ENCODE results near the gene RFC3.
A peak's percentile ranks its signal among the peaks of the same experiment; 100 is the strongest.

The RFC3 gene, protein sequence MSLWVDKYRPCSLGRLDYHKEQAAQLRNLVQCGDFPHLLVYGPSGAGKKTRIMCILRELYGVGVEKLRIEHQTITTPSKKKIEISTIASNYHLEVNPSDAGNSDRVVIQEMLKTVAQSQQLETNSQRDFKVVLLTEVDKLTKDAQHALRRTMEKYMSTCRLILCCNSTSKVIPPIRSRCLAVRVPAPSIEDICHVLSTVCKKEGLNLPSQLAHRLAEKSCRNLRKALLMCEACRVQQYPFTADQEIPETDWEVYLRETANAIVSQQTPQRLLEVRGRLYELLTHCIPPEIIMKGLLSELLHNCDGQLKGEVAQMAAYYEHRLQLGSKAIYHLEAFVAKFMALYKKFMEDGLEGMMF

DNA sequence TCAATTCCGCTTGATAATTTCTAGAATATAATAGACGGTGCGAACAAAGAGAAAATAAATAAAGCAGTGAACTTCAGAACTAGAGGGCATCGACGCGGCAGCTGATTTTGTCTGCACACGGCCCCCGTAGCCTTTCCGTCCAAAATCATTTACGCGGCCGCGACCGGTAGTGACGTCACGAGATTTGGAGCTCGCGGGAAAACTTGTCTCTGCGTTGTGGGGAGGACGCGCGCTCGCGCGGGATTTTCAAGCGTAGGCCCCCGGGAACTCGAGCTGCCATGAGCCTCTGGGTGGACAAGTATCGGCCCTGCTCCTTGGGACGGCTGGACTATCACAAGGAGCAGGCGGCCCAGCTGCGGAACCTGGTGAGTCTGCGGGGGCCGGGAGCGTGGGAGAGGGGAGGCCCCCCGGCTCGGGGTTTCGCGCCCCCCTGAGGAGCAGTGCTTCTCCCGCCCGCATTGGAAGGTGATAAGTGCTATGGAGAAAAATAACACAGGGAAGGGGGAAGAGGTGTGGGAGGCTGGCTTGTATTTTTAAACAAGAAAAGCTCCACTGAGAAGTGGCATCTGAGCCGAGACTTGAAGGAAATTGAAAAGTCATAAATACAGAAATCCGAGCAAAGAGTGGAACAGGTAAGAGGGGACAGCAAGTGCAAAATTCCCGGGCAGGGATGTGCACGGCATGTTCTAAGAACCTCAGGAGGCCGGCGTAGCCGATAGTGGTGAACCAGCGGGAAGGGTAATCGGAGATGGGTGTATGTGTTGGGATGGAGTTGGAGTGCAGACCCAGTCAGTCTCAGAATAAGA lies at the start of gene RFC3:
Gene RFC3 (plus strand): TSS at position 249 of the 806 bp plus-strand sequence. CDS start 30 bp downstream, at position 279.
- peaks cover 10 to 29% of the 10 kb centered on the region in 2 experiments; a peak in 2 of 3 replicates for H3K36me3 ChIP-seq (ENCODE audit: control insufficient read depth in 2 of 2, insufficient read depth in 1 of 2, low read length in 2 of 2)
- peak within 1 kb of the TSS; percentile 71 for H3K4me3 ChIP-seq (ENCODE audit: low read depth, low read length)
- peak within 1 kb of the TSS; percentile 84 for H3K27ac ChIP-seq (ENCODE audit: extremely low read depth, low read depth, low read length)
- ChIA-PET CTCF (interaction anchor here (0.6 kb wide), 1 partner anchor 34 kb away, joined by 3 read pairs; no protein-coding TSS in a partner anchor), POLR2A (no interaction called here)
- no peaks in the 10 kb centered on the region for H3K9me3 ChIP-seq (ENCODE audit: control insufficient read depth, insufficient read depth, low read depth, low read length)
- no peaks in the 10 kb centered on the region for H3K4me1 ChIP-seq (ENCODE audit: control insufficient read depth, insufficient read depth, low read length)
- peak; percentile 95 for TF ChIP-seq ZNF501 (tag by site-specific recombination; IDR thresholded peaks at IDR 0.05)
- TF ChIP-seq ZNF707 (tag by site-specific recombination; IDR thresholded peaks at IDR 0.05): no peak
- TF ChIP-seq, protein P1, sequence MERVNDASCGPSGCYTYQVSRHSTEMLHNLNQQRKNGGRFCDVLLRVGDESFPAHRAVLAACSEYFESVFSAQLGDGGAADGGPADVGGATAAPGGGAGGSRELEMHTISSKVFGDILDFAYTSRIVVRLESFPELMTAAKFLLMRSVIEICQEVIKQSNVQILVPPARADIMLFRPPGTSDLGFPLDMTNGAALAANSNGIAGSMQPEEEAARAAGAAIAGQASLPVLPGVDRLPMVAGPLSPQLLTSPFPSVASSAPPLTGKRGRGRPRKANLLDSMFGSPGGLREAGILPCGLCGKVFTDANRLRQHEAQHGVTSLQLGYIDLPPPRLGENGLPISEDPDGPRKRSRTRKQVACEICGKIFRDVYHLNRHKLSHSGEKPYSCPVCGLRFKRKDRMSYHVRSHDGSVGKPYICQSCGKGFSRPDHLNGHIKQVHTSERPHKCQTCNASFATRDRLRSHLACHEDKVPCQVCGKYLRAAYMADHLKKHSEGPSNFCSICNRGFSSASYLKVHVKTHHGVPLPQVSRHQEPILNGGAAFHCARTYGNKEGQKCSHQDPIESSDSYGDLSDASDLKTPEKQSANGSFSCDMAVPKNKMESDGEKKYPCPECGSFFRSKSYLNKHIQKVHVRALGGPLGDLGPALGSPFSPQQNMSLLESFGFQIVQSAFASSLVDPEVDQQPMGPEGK (tag by site-specific recombination; IDR thresholded peaks at IDR 0.05): peak; percentile 99
- peak; percentile 52; the same call in 1 of the 2 replicates for TF ChIP-seq ZNF558 (tag by site-specific recombination; IDR thresholded peaks at IDR 0.05)
- peak; percentile 27; the same call in 1 of the 2 replicates for TF ChIP-seq KLF9 (tag by site-specific recombination; IDR thresholded peaks at IDR 0.05; ENCODE audit: low read depth)
- TF ChIP-seq ZNF785 (tag by site-specific recombination; IDR thresholded peaks at IDR 0.05): peak; percentile 77; the same call in 1 of the 2 replicates
- TF ChIP-seq, protein P2, sequence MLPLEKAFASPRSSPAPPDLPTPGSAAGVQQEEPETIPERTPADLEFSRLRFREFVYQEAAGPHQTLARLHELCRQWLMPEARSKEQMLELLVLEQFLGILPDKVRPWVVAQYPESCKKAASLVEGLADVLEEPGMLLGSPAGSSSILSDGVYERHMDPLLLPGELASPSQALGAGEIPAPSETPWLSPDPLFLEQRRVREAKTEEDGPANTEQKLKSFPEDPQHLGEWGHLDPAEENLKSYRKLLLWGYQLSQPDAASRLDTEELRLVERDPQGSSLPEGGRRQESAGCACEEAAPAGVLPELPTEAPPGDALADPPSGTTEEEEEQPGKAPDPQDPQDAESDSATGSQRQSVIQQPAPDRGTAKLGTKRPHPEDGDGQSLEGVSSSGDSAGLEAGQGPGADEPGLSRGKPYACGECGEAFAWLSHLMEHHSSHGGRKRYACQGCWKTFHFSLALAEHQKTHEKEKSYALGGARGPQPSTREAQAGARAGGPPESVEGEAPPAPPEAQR (tag by site-specific recombination; IDR thresholded peaks at IDR 0.05): 0 out of 2 replicates have a peak, but pooled peaks have one; percentile 30
- TF ChIP-seq ZNF660 (tag by site-specific recombination; IDR thresholded peaks at IDR 0.05): peak; percentile 75
- TF ChIP-seq ZNF24 (tag by site-specific recombination; IDR thresholded peaks at IDR 0.05): peak; percentile 83
- peak; percentile 54; the same call in 1 of the 2 replicates for TF ChIP-seq KLF8 (tag by site-specific recombination; IDR thresholded peaks at IDR 0.05)
- peak; percentile 69; the same call in 1 of the 2 replicates for TF ChIP-seq ZNF777 (tag by site-specific recombination; IDR thresholded peaks at IDR 0.05; ENCODE audit: borderline replicate concordance)
- peak; percentile 99 for TF ChIP-seq GLIS2 (tag by site-specific recombination; IDR thresholded peaks at IDR 0.05)
- TF ChIP-seq ZNF394 (tag by site-specific recombination; IDR thresholded peaks at IDR 0.05; ENCODE audit: borderline replicate concordance): peak; percentile 77
- TF ChIP-seq, protein P3, sequence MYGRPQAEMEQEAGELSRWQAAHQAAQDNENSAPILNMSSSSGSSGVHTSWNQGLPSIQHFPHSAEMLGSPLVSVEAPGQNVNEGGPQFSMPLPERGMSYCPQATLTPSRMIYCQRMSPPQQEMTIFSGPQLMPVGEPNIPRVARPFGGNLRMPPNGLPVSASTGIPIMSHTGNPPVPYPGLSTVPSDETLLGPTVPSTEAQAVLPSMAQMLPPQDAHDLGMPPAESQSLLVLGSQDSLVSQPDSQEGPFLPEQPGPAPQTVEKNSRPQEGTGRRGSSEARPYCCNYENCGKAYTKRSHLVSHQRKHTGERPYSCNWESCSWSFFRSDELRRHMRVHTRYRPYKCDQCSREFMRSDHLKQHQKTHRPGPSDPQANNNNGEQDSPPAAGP (tag by site-specific recombination; IDR thresholded peaks at IDR 0.05): peak; percentile 47; the same call in 1 of the 2 replicates
- TF ChIP-seq ZNF341 (tag by site-specific recombination; IDR thresholded peaks at IDR 0.05; ENCODE audit: low read depth): 0 out of 2 replicates have a peak, but pooled peaks have one; percentile 7
- peak; percentile 88; the same call in 1 of the 2 replicates for TF ChIP-seq ZNF324 (tag by site-specific recombination; IDR thresholded peaks at IDR 0.05)
- no peak; the same call in none of the 2 replicates for TF ChIP-seq ZBTB8A (tag by site-specific recombination; IDR thresholded peaks at IDR 0.05)
- no peak for TF ChIP-seq ZNF571 (tag by site-specific recombination; IDR thresholded peaks at IDR 0.05)
- peak; percentile 70; the same call in 1 of the 2 replicates for TF ChIP-seq ZNF423 (tag by site-specific recombination; IDR thresholded peaks at IDR 0.05)
- TF ChIP-seq, protein P4, sequence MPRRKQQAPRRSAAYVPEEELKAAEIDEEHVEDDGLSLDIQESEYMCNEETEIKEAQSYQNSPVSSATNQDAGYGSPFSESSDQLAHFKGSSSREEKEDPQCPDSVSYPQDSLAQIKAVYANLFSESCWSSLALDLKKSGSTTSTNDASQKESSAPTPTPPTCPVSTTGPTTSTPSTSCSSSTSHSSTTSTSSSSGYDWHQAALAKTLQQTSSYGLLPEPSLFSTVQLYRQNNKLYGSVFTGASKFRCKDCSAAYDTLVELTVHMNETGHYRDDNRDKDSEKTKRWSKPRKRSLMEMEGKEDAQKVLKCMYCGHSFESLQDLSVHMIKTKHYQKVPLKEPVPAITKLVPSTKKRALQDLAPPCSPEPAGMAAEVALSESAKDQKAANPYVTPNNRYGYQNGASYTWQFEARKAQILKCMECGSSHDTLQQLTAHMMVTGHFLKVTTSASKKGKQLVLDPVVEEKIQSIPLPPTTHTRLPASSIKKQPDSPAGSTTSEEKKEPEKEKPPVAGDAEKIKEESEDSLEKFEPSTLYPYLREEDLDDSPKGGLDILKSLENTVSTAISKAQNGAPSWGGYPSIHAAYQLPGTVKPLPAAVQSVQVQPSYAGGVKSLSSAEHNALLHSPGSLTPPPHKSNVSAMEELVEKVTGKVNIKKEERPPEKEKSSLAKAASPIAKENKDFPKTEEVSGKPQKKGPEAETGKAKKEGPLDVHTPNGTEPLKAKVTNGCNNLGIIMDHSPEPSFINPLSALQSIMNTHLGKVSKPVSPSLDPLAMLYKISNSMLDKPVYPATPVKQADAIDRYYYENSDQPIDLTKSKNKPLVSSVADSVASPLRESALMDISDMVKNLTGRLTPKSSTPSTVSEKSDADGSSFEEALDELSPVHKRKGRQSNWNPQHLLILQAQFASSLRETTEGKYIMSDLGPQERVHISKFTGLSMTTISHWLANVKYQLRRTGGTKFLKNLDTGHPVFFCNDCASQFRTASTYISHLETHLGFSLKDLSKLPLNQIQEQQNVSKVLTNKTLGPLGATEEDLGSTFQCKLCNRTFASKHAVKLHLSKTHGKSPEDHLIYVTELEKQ (tag by site-specific recombination; IDR thresholded peaks at IDR 0.05; ENCODE audit: borderline replicate concordance): peak; percentile 27; the same call in 1 of the 2 replicates
- TF ChIP-seq TCF7L2 (IDR thresholded peaks at IDR 0.05; ENCODE audit: borderline replicate concordance, low read depth, low read length): no peak
- TF ChIP-seq GLIS1 (tag by site-specific recombination; IDR thresholded peaks at IDR 0.05): peak; percentile 99

Data from HEK293 (cell line).